K562 (cell line): ENCODE data around the gene BMF. TPM values are rescaled to one million over a fixed set of nuclear protein-coding genes. Genes with fewer than 3 reads are reported as not detected.

Experiments used
- ATAC-seq: fragments of 200-7000 bp; cut with Tn5 transposase; 3 replicates; pipeline ENCODE4 v1.9.1; 2020; ENCODE audit warnings: moderate library complexity
- BruUV-seq: library from RNA; stranded (reverse); fragments of 400-500 nt; replicated peaks from 2 replicates; lab custom pipeline; 2021; lab: Mats Ljungman, UMichigan
- CTCF ChIA-PET: fragments of 300-600 bp; formaldehyde crosslinking; extraction: SDS; loops from one replicate; lab custom pipeline; 2021; ENCODE audit warnings: low intra/inter-chr PET ratio; lab: Yijun Ruan, JAX
- POLR2A ChIA-PET: fragments of 300-600, 350-650 bp; sonication (Branson Sonifier 250); formaldehyde crosslinking; extraction: SDS; loops from one replicate; lab custom pipeline; 2021; ENCODE audit warnings: antibody characterized with exemption, inconsistent platforms; lab: Yijun Ruan, JAX
- DNase-seq, 4 experiments: peaks; one replicate each; pipeline versions ENCODE4 v3.0.0 to v3.0.0-alpha.2; 2011 to 2018; ENCODE audit warnings: low spot score in 3 of 4, mixed read lengths in 3 of 4; ENCODE audit errors: extremely low read depth in 1 of 4
- FAIRE-seq: peaks from 2 replicates; lab custom pipeline; 2011; peaks lifted over from hg19 to GRCh38; lab: Jason Lieb, UNC
- H2AFZ ChIP-seq: 2 replicates; pipeline ENCODE4 v1.6.0; 2011; ENCODE audit warnings: low read depth, low read length, control low read depth, inconsistent platforms
- H3K27ac ChIP-seq: fragments of 200-600 bp; 3 replicates; pipeline ENCODE4 v1.8.0; 2011; ENCODE audit warnings: low read depth, mild to moderate bottlenecking, control low read depth, inconsistent platforms, low read length, moderate library complexity, mixed read lengths; ENCODE audit errors: extremely low read depth
- H3K27me3 ChIP-seq, 2 experiments: fragments of 300-600 bp in 1 of 2; 2 replicates in 1 of 2; 3 replicates in 1 of 2; pipeline versions ENCODE4 v1.6.0 to v1.8.0; 2011; ENCODE audit warnings: inconsistent platforms in 2 of 2, low read length in 2 of 2, mild to moderate bottlenecking in 1 of 2, mixed read lengths in 1 of 2, moderate library complexity in 1 of 2; ENCODE audit not compliant: control insufficient read depth in 2 of 2, insufficient read depth in 2 of 2
- H3K36me3 ChIP-seq: fragments of 300-600 bp; 3 replicates; pipeline ENCODE4 v1.8.0; 2011; ENCODE audit warnings: mild to moderate bottlenecking, low read length, inconsistent platforms; ENCODE audit not compliant: control insufficient read depth, insufficient read depth
- H3K4me1 ChIP-seq, 2 experiments: fragments of 200-600 bp in 1 of 2; replicated peaks in 1 of 2; 2 replicates in 1 of 2; 3 replicates in 1 of 2; pipeline versions ENCODE4 v1.5.1 to v1.8.0; 2011; ENCODE audit warnings: inconsistent platforms in 2 of 2, low read length in 2 of 2, mild to moderate bottlenecking in 1 of 2, mixed read lengths in 1 of 2, moderate library complexity in 1 of 2; ENCODE audit not compliant: control insufficient read depth in 2 of 2, insufficient read depth in 2 of 2
- H3K4me2 ChIP-seq: 2 replicates; pipeline ENCODE4 v1.6.1; 2011; ENCODE audit warnings: low read length, control low read depth, inconsistent platforms, mixed read lengths; ENCODE audit not compliant: insufficient read depth
- H3K4me3 ChIP-seq: fragments of 200-600 bp; sonication (generic), shearing (Covaris generic); 2 replicates; pipeline ENCODE4 v1.5.1; 2016; ENCODE audit warnings: control low read depth, inconsistent platforms
- H3K79me2 ChIP-seq: fragments of 200-600 bp; 3 replicates; pipeline ENCODE4 v1.8.0; 2011; ENCODE audit warnings: low read length, inconsistent platforms; ENCODE audit not compliant: control insufficient read depth, insufficient read depth
- H3K9ac ChIP-seq, 2 experiments: 2 replicates each; pipeline versions ENCODE4 v1.6.0 to v1.6.1; 2011; ENCODE audit warnings: low read depth in 2 of 2, low read length in 2 of 2, control low read depth in 1 of 2, inconsistent platforms in 1 of 2, mild to moderate bottlenecking in 1 of 2, mixed read lengths in 1 of 2; ENCODE audit not compliant: insufficient read depth in 1 of 2
- H3K9me1 ChIP-seq: one replicate; pipeline ENCODE4 v1.6.0; 2011; ENCODE audit warnings: inconsistent platforms, mild to moderate bottlenecking, low read length, moderate library complexity; ENCODE audit not compliant: control insufficient read depth, insufficient read depth
- H3K9me3 ChIP-seq: replicated peaks from 2 replicates; pipeline ENCODE4 v1.5.1; 2011; ENCODE audit warnings: low read depth, low read length, inconsistent platforms; ENCODE audit not compliant: control insufficient read depth, insufficient read depth
- H4K20me1 ChIP-seq: replicated peaks from 2 replicates; pipeline ENCODE4 v1.6.1; 2011; ENCODE audit warnings: low read length, inconsistent platforms, mixed read lengths; ENCODE audit not compliant: control insufficient read depth, insufficient read depth
- CCNT2 ChIP-seq: IDR thresholded peaks from 2 replicates; pipeline ENCODE4 v1.6.1; 2011; ENCODE audit warnings: borderline replicate concordance, low read depth, mild to moderate bottlenecking, moderate library complexity, mixed read lengths, low read length; ENCODE audit not compliant: insufficient read length; ENCODE audit errors: extremely low read depth
- CREB3 ChIP-seq: fragments of 450-650 bp; conservative IDR thresholded peaks from 2 replicates; pipeline ENCODE4 v1.6.1; 2016; ENCODE audit warnings: missing genetic modification characterization, low read depth, mild to moderate bottlenecking, missing compliant biosample characterization, moderate library complexity
- E4F1 ChIP-seq: fragments of 250-450 bp; sonication (Bioruptor Pico); IDR thresholded peaks from 2 replicates; pipeline ENCODE4 v1.5.0; 2021; ENCODE audit warnings: mild to moderate bottlenecking, borderline replicate concordance
- FOS ChIP-seq: IDR thresholded peaks from 3 replicates; pipeline ENCODE4 v1.6.1; 2011; ENCODE audit not compliant: insufficient read length; ENCODE audit errors: extremely low read depth
- KDM5B ChIP-seq: fragments of 200-600 bp; sonication (generic); IDR thresholded peaks from 2 replicates; pipeline ENCODE4 v1.6.1; 2012; ENCODE audit warnings: low read depth, mild to moderate bottlenecking, moderate library complexity, low read length, control low read depth, inconsistent platforms; ENCODE audit not compliant: insufficient replicate concordance
- MECOM ChIP-seq: fragments of 250-450 bp; sonication (Bioruptor Pico); IDR thresholded peaks from 2 replicates; pipeline ENCODE4 v1.8.0; 2022; ENCODE audit warnings: inconsistent platforms
- RBFOX2 ChIP-seq: fragments of 200-400 bp; formaldehyde crosslinking; IDR thresholded peaks from 2 replicates; pipeline ENCODE4 v1.6.1; 2017; ENCODE audit warnings: low read depth, mild to moderate bottlenecking, low read length, moderate library complexity
- SP1 ChIP-seq: sonication (generic); formaldehyde crosslinking; IDR thresholded peaks from 2 replicates; pipeline ENCODE4 v1.8.1; 2022; ENCODE audit warnings: mild to moderate bottlenecking, missing genetic modification reagents
- TCF7L2 ChIP-seq: fragments of 150-350 bp; IDR thresholded peaks from 2 replicates; pipeline ENCODE4 v1.6.1; 2016; ENCODE audit warnings: low read depth, mild to moderate bottlenecking, low read length, moderate library complexity
- YBX1 ChIP-seq: fragments of 450-650 bp; IDR thresholded peaks from 2 replicates; pipeline ENCODE4 v1.7.1; 2016; ENCODE audit warnings: mild to moderate bottlenecking
- ZBTB17 ChIP-seq: fragments of 450-650 bp; formaldehyde crosslinking; IDR thresholded peaks from 2 replicates; pipeline ENCODE4 v1.4.0; 2020; ENCODE audit warnings: mild to moderate bottlenecking
- ZNF644 ChIP-seq: fragments of 200-800 bp; sonication (Bioruptor generic); IDR thresholded peaks from 2 replicates; pipeline ENCODE4 v1.6.1; 2016; ENCODE audit warnings: low read depth, missing genetic modification characterization, missing compliant biosample characterization
- WGBS: fragments of 100-300 bp; shearing (Covaris generic); methylation state at CpG from one replicate; pipeline ENCODE4 v1.1.6; 2016; ENCODE audit warnings: low coverage, mixed read lengths; ENCODE audit not compliant: insufficient coverage; ENCODE audit errors: missing lambda C conversion rate; 5-methylcytosine and 5-hydroxymethylcytosine counted together
- in situ Hi-C: fragments of 300-500 bp; cut with MboI; formaldehyde crosslinking; loops from 4 replicates; pipeline ENCODE4 v1.15.0; 2018; ENCODE audit warnings: inconsistent platforms, mixed read lengths
- intact Hi-C: fragments of 100-400 bp; cut with micrococcal nuclease; formaldehyde crosslinking; loops from 2 replicates; pipeline ENCODE4 v1.14.2; 2022
- polyA plus RNA-seq, 8 experiments: library from polyadenylated mRNA; depleted of rRNA in 4 of 8; stranded (reverse) in 5 of 8; unstranded in 3 of 8; fragments of >200 nt; fragmentation: Nextera tagmentation in 2 of 8; fragmentation: Illumina TruSeq in 1 of 8; extraction: Ambion mirVana in 2 of 8; extraction: Trizol in 1 of 8; gene quantifications; 2 replicates each; pipeline versions ENCODE4 v1.2.1 to v1.2.3, GENCODE V29; 2011 to 2014; ENCODE audit warnings: inconsistent platforms in 1 of 8, missing spikeins in 1 of 8
- total RNA-seq, 7 experiments: library from RNA; depleted of rRNA in 6 of 7; stranded (reverse); fragments of >200 nt in 6 of 7; fragmentation: Illumina TruSeq in 2 of 7; extraction: Trizol in 2 of 7; gene quantifications; 2 replicates each; pipeline versions ENCODE4 v1.2.1 to v1.2.3, GENCODE V29; 2011 to 2021; ENCODE audit warnings: low replicate concordance in 1 of 7

Gene BMF
- total and polyA plus RNA-seq, 9 of the 15 experiments (the other 6 are each of a cell fraction or from before 2014, with no cell fraction given) = 0.25 to 0.91 (median 0.59) TPM; not detected in 2

- FAIRE-seq = no peak
- ChIA-PET CTCF (no interaction called here), POLR2A (interaction anchor here (0.6 to 2.0 kb wide), 7 partner anchors 10 to 225 kb away, joined by 3 to 7 read pairs (median 3); partner anchors contain the start of gene SRP14)
- no peak overlapping the region for H2AFZ ChIP-seq
- peaks cover 9% of the 10 kb centered on the region; the same call in 1 of the 3 replicates for H3K36me3 ChIP-seq
- 88% methylated on average over 3 of the region's 3 CpGs for whole genome bisulfite sequencing
- no peaks in the 10 kb centered on the region; the same call in 1 of the 2 replicates for H4K20me1 ChIP-seq
- no peak overlapping the region for H3K4me2 ChIP-seq
- no peaks in the 10 kb centered on the region for H3K9me3 ChIP-seq
- no peak overlapping the region for H3K27ac ChIP-seq
- in situ Hi-C loops = loop anchor here (5.0 kb wide), 1 partner anchor 223 kb away; no protein-coding TSS in a partner anchor
- peaks cover 10 to 26% of the 10 kb centered on the region in 2 experiments for H3K4me1 ChIP-seq
- H3K9ac ChIP-seq = no peak overlapping the region
- no peaks in the 10 kb centered on the region for H3K79me2 ChIP-seq
- H3K4me3 ChIP-seq = no peak overlapping the region
- intact Hi-C loops = loop anchor here (5.0 kb wide), 1 partner anchor 262 kb away; no protein-coding TSS in a partner anchor
- ATAC-seq = no peak
- DNase-seq = no peak
- H3K27me3 ChIP-seq = no peaks in the 10 kb centered on the region
- no peaks in the 10 kb centered on the region for H3K9me1 ChIP-seq
- BruUV-seq = no TSS peak
- TF ChIP-seq RBFOX2 (no peak), CCNT2 (no peak), SP1 (CRISPR knock-in tag) (no peak), E4F1 (no peak), TCF7L2 (no peak), ZNF644 (tag) (no peak), MECOM (no peak), YBX1 (no peak), CREB3 (no peak), ZBTB17 (CRISPR knock-in tag) (no peak), FOS (no peak), KDM5B (no peak)
Measured at GRCh38 chr15:40048926-40049475, 59.7 kb downstream of the BMF start.
